ENCODE results near the gene LITAF. TPM values are rescaled to one million over a fixed set of nuclear protein-coding genes. Genes with fewer than 3 reads are reported as not detected.

Gene LITAF
- total and polyA plus RNA-seq, 2 of the 4 experiments (the other 2 are of a cell fraction), result 113 to 206 TPM

GRCh38 chr16:11605891-11606290 lies 19.2 kb upstream of the LITAF start:
- Histone ChIP-seq H3K9ac (ENCODE audit: low read depth, low read length) (no peak overlapping the region), H3K18ac (ENCODE audit: low read depth, low read length) (no peak overlapping the region; the same call in 1 of the 2 replicates), H3K14ac (replicated peaks; ENCODE audit: low read depth, low read length) (no peak overlapping the region), H2BK120ac (ENCODE audit: low read depth, low read length) (no peak overlapping the region), H3K9me1 (ENCODE audit: insufficient read depth, low read length) (no peaks in the 10 kb centered on the region), H3K56ac (ENCODE audit: extremely low read depth, insufficient read depth, low read length) (no peak overlapping the region), H2BK20ac (ENCODE audit: low read depth, low read length) (no peak overlapping the region), H3K4ac (ENCODE audit: low read depth, low read length) (no peak overlapping the region), H2AK5ac (ENCODE audit: low read depth, low read length) (no peak overlapping the region; the same call in 1 of the 2 replicates), H4K8ac (ENCODE audit: low read depth in 2 of 2, low read length in 2 of 2) (no peak overlapping the region), H3K79me1 (ENCODE audit: low read depth in 1 of 2, low read length in 2 of 2) (no peaks in the 10 kb centered on the region), H2AFZ (replicated peaks; ENCODE audit: low read length, poor library complexity) (no peak overlapping the region), H2BK15ac (ENCODE audit: low read depth, low read length) (0 out of 3 replicates have a peak overlapping the region, but pooled peaks have one; percentile 15), H4K5ac (ENCODE audit: low read depth, low read length) (no peak overlapping the region; the same call in 1 of the 2 replicates), H2BK5ac (ENCODE audit: low read depth, low read length, poor library complexity, severe bottlenecking) (no peak overlapping the region), H4K91ac (ENCODE audit: insufficient read depth, low read depth, low read length) (no peak overlapping the region), H3K9me3 (ENCODE audit: control insufficient read depth, insufficient read depth, low read length) (no peaks in the 10 kb centered on the region), H3K36me3 (ENCODE audit: control insufficient read depth, insufficient read depth, low read length) (no peaks in the 10 kb centered on the region), H3K4me3 (ENCODE audit: insufficient read depth, low read depth, low read length) (no peak overlapping the region), H3K4me2 (ENCODE audit: low read depth, low read length) (no peak overlapping the region), H3K27me3 (ENCODE audit: control insufficient read depth, insufficient read depth, low read length) (no peaks in the 10 kb centered on the region), H3K27ac (ENCODE audit: insufficient read depth, low read length) (no peak overlapping the region), H4K20me1 (ENCODE audit: insufficient read depth, low read length) (no peaks in the 10 kb centered on the region), H3K4me1 (ENCODE audit: control insufficient read depth, insufficient read depth, low read length) (peaks cover 15% of the 10 kb centered on the region), H3K23ac (ENCODE audit: low read depth, low read length) (no peak overlapping the region), H2AK9ac (replicated peaks; ENCODE audit: low read depth, low read length, poor library complexity) (no peak overlapping the region)
- dilution Hi-C loops (cut with HindIII; ENCODE audit: low sequenced_read_pairs, unreplicated experiment) (no loop called here), in situ Hi-C loops (cut with MboI; ENCODE audit: low sequenced_read_pairs) (no loop called here), intact Hi-C loops (cut with micrococcal nuclease) (no loop called here)
- POLR2A ChIA-PET (ENCODE audit: unreplicated experiment), result no interaction called here
- no CpG with 5 or more reads among the region's 5 CpGs for WGBS, 2 experiments (ENCODE audit: extremely low coverage in 2 of 2, insufficient read length in 1 of 2)
- ATAC-seq (ENCODE audit: low read depth) (no peak), DNase-seq (no peak)
- CTCF ChIA-PET, result no interaction called here
- TF ChIP-seq CHD1 (IDR thresholded peaks at IDR 0.05; ENCODE audit: low read depth, low read length) (no peak), CEBPB (IDR thresholded peaks at IDR 0.05; ENCODE audit: low read depth, low read length) (no peak), SMC3 (IDR thresholded peaks at IDR 0.05; ENCODE audit: low read depth, low read length) (no peak), POLR2A (IDR thresholded peaks at IDR 0.05; ENCODE audit: low read depth, low read length) (no peak), RAD21 (IDR thresholded peaks at IDR 0.05; ENCODE audit: low read length) (no peak), MAFK (IDR thresholded peaks at IDR 0.05; ENCODE audit: low read depth, low read length) (no peak), RFX5 (IDR thresholded peaks at IDR 0.05; ENCODE audit: low read depth, low read length) (no peak), MXI1 (IDR thresholded peaks at IDR 0.05; ENCODE audit: borderline replicate concordance, low read depth, low read length) (no peak), NFE2L2 (IDR thresholded peaks at IDR 0.05; ENCODE audit: low read depth, low read length) (no peak), ELK1 (IDR thresholded peaks at IDR 0.05; ENCODE audit: borderline replicate concordance, low read depth, low read length) (no peak)
- TF ChIP-seq, protein P1, sequence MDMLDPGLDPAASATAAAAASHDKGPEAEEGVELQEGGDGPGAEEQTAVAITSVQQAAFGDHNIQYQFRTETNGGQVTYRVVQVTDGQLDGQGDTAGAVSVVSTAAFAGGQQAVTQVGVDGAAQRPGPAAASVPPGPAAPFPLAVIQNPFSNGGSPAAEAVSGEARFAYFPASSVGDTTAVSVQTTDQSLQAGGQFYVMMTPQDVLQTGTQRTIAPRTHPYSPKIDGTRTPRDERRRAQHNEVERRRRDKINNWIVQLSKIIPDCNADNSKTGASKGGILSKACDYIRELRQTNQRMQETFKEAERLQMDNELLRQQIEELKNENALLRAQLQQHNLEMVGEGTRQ (IDR thresholded peaks at IDR 0.05; ENCODE audit: low read depth, low read length), result no peak
- BruUV-seq (replicated peaks), result no TSS peak
